IPS-18a (cell line): ENCODE data around the gene TMEM127.
"Not testable (repeated sequence)": the region's sequence is repeated elsewhere in the genome, so short reads cannot be mapped to it uniquely, and the experiment has no call there.

Source experiments
- H3K27ac ChIP-seq: one replicate; pipeline ENCODE4 v1.5.1; 2013; ENCODE audit warnings: low read length
- H3K27me3 ChIP-seq: one replicate; pipeline ENCODE4 v1.6.1; 2013; ENCODE audit warnings: mild to moderate bottlenecking, low read length; ENCODE audit not compliant: control insufficient read depth, insufficient read depth
- H3K36me3 ChIP-seq: one replicate; pipeline ENCODE4 v1.6.1; 2013; ENCODE audit warnings: low read depth, low read length; ENCODE audit not compliant: control insufficient read depth
- H3K4me1 ChIP-seq: one replicate; pipeline ENCODE4 v1.6.1; 2013; ENCODE audit warnings: low read depth, low read length; ENCODE audit not compliant: control insufficient read depth
- H3K4me3 ChIP-seq: one replicate; pipeline ENCODE4 v1.5.1; 2013; ENCODE audit warnings: low read length
- H3K9ac ChIP-seq: one replicate; pipeline ENCODE4 v1.6.1; 2013; ENCODE audit warnings: mild to moderate bottlenecking, low read length, moderate library complexity
- H3K9me3 ChIP-seq: one replicate; pipeline ENCODE4 v1.6.1; 2013; ENCODE audit warnings: low read depth, low read length; ENCODE audit not compliant: control insufficient read depth

TMEM127 gene, protein sequence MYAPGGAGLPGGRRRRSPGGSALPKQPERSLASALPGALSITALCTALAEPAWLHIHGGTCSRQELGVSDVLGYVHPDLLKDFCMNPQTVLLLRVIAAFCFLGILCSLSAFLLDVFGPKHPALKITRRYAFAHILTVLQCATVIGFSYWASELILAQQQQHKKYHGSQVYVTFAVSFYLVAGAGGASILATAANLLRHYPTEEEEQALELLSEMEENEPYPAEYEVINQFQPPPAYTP

DNA sequence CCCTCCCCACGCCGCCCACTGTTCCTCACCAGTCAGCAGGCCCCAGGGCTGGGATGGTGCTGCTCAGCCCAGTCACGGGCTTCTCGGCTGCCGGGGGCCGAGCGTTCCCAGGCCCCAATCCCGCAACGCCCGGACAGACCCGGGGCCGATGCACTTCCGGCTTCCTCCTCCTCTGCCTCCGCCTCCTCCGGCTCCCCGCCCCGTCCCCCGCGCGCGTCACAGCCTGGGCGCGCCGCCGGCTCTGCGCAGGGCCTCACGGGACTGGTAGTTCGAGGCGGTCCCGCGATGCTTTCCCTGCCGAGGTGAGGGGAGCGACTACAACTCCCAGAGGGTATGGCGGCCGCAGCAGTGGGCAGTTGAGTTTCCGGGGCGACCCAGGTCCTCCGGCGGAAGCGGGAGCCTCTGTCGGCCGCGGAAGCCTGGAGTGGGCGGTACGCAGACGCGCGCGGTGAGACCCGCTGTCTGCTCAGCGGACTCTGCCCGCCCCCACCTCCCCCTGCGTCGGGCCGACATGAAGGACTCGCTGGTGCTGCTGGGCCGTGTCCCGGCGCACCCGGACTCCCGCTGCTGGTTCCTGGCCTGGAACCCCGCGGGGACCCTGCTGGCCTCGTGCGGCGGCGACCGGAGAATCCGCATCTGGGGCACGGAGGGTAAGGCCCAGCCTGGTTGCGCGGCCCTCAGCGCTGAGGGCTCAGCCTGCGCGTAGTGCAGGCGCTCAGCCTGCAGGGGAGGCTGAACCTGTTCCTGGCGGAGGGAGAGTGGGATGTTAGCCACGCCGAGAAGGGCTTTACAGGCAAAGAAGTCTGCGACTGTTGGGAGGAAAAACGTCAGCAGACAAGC, at the start of gene TMEM127, which contains the start of gene CIAO1:
Gene TMEM127, minus strand, starts transcription at position 158 of the 840 bp plus-strand sequence. CDS start 616 bp downstream, outside the sequence.
Gene CIAO1, plus strand, starts transcription at position 386 of the 840 bp plus-strand sequence. Its CDS starts 126 bp downstream, at position 512.
- peaks cover 23% of the 10 kb centered on the region for H3K36me3 ChIP-seq
- peaks cover 4% of the 10 kb centered on the region for H3K4me1 ChIP-seq
- H3K4me3 ChIP-seq = peak within 1 kb of the TSS; percentile 99
- H3K27ac ChIP-seq = no peak within 1 kb of the TSS
- H3K27me3 ChIP-seq = no peaks in the 10 kb centered on the region
- no peaks in the 10 kb centered on the region for H3K9me3 ChIP-seq
- peak within 1 kb of the TSS; percentile 77 for H3K9ac ChIP-seq

DNA sequence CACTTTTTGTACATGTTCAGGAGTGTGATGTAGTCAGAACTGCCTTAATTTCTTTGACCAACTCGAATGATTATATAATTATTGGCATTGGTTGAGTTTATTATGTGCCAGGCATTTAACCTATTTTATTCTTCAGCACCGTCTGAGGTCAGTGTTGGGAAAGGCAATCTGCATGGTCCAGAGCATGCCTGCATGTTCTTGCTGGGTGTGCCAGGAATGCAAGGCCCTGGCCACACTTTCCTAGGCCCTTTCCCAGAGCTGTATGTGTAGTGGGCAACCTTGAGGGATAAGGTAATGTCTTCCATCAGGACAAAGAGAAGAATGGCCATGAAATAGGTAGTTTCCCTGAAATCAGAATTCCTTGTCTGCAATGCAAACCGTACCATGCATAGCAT, 49.2 kb upstream of the TMEM127 start:
- Histone ChIP-seq H3K4me1 (no peaks in the 10 kb centered on the region), H3K36me3 (no peaks in the 10 kb centered on the region), H3K4me3 (no peak overlapping the region), H3K9me3 (no peaks in the 10 kb centered on the region), H3K9ac (no peak overlapping the region), H3K27ac (no peak overlapping the region), H3K27me3 (peaks cover 11% of the 10 kb centered on the region)

DNA sequence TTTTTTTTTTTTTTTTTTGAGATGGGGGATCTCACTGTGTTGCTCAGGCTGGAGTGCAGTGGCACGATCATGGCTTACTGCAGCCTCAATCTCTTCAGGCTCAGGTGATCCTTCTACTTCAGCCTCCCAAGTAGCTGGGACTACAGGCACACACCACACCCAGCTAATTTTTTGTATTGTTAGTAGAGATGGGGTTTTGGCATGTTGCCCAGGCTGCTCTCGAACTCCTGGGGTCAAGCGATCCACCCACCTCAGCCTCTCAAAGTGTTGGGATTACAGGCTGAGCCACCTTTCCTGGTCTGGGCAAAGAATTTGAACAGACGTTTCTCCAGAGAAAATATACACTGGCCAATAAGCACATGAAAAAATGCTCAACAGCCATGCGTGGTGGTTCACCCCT, 42.5 kb upstream of the TMEM127 start:
- Histone ChIP-seq H3K9me3 (no peaks in the 10 kb centered on the region), H3K27me3 (no peaks in the 10 kb centered on the region), H3K4me3 (no peak overlapping the region), H3K27ac (no peak overlapping the region), H3K36me3 (peaks cover 9% of the 10 kb centered on the region), H3K4me1 (no peaks in the 10 kb centered on the region), H3K9ac (no peak overlapping the region)

DNA sequence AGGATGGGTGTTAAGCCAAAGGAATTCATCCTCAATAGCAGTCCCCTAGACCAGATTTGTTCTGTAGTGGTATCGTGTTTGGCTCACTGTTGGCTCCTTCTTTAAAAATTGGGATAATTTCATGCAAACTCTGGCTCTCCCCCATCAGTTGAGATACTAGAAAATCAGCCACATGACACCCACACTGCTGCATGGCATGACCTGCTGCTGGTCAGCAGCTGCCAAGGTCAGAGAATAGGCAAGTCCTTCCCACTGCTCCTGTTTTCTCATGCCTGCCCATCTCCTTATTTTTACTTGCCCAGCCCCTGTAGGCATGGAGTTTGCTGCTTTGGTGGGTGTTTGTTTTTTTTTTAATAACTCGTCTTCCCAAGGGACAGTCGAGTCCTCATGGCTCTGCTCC, 40.6 kb upstream of the TMEM127 start:
- peak overlapping the region; percentile 83 for H3K9ac ChIP-seq
- H3K4me3 ChIP-seq = peak overlapping the region; percentile 99
- peak overlapping the region; percentile 63 for H3K27ac ChIP-seq
- H3K36me3 ChIP-seq = peaks cover 28% of the 10 kb centered on the region
- no peaks in the 10 kb centered on the region for H3K27me3 ChIP-seq
- H3K9me3 ChIP-seq = no peaks in the 10 kb centered on the region
- H3K4me1 ChIP-seq = no peaks in the 10 kb centered on the region

DNA sequence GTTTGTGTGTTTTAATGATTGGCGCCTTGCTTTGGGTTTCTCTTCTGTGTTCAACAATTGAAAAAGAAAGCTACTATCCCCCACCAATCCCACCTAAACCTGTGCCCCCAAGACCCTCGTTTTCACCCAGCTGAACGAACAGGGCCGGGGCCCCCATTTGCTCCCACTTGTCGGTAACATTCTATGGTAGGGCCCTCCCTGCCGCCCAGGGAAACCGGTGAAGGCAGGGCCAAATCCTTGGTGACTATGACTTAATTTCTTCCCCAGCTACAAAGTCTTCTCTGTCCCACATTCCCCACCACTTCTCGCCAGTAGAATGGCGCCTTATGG, 40.1 kb upstream of the TMEM127 start:
- no peaks in the 10 kb centered on the region for H3K4me1 ChIP-seq
- H3K27me3 ChIP-seq = no peaks in the 10 kb centered on the region
- peak overlapping the region; percentile 63 for H3K27ac ChIP-seq
- peak overlapping the region; percentile 83 for H3K9ac ChIP-seq
- H3K9me3 ChIP-seq = no peaks in the 10 kb centered on the region
- H3K4me3 ChIP-seq = peak overlapping the region; percentile 99
- peaks cover 32% of the 10 kb centered on the region for H3K36me3 ChIP-seq

DNA sequence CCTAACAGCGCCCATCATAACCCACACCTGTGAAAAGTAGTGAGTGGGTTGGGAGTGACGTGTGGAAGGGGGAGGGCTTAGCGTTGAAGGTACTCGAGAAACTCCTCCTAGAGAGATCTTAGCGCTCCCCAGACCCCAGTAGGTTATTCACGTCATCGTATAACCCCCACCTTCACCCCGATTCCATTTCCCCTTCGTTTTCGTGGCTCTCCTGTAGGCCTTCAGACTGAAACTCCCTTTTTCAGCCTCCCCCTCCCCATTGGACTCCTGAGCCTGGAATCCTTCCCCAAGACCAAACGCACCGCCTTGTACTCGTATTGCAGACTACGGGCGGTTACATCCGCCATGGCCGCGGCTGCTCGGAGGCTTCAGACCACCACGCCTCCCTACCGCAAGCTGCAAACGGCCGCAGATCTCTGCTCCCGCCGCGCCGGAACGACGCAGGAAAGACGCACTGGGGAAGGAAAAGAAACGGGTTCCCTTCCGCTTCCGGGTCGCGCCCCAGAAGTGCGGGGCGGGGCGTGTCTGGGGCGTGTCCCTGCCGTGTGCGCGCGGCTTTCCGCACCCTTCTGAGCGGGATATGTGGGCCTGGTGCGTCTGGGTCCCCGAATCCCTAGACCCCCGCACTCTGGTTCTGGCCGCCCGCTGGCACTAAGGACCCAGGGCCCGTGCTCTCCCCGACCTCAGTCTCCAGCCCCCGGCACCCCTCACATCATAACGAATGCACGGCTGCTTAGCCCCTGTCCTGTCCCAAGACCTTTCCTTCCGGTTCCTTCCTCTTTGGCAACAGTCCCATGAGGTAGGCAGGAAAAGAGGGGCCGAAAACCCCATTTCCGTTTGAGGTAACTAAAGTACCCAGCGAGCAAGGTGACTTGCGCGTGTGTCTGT, 39.5 kb upstream of the TMEM127 start, which contains the start of gene SNRNP200:
Gene SNRNP200, minus strand, starts transcription at position 456 of the 888 bp plus-strand sequence. Its CDS starts 109 bp downstream, at position 347.
- Histone ChIP-seq H3K27ac (peak within 1 kb of the TSS; percentile 82), H3K36me3 (peaks cover 36% of the 10 kb centered on the region), H3K9me3 (no peaks in the 10 kb centered on the region), H3K27me3 (no peaks in the 10 kb centered on the region), H3K4me3 (peak within 1 kb of the TSS; percentile 99), H3K9ac (peak within 1 kb of the TSS; percentile 83), H3K4me1 (no peaks in the 10 kb centered on the region)

DNA sequence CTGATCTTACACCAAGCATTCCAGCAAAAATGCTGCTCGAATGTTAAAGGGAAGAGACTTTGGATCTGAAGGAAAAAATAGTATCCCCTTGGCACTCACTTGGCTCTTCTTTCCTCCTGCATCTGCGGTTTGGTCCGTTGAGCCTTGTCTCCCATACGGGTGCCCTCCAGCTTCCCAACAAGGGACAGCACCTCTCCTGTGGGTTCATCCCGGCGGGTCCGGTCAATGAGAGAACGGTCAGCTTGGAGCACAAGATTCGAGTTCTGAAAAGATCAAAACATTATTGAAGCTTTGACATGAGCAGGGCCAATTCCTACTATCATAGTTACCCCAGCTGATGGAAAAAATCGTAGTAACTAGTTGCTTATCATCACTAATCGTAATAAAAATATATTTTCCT, 38.8 kb upstream of the TMEM127 start:
- H3K4me3 ChIP-seq = peak overlapping the region; percentile 99
- no peaks in the 10 kb centered on the region for H3K4me1 ChIP-seq
- peak overlapping the region; percentile 83 for H3K9ac ChIP-seq
- peaks cover 42% of the 10 kb centered on the region for H3K36me3 ChIP-seq
- H3K9me3 ChIP-seq = no peaks in the 10 kb centered on the region
- H3K27me3 ChIP-seq = no peaks in the 10 kb centered on the region
- no peak overlapping the region for H3K27ac ChIP-seq

DNA sequence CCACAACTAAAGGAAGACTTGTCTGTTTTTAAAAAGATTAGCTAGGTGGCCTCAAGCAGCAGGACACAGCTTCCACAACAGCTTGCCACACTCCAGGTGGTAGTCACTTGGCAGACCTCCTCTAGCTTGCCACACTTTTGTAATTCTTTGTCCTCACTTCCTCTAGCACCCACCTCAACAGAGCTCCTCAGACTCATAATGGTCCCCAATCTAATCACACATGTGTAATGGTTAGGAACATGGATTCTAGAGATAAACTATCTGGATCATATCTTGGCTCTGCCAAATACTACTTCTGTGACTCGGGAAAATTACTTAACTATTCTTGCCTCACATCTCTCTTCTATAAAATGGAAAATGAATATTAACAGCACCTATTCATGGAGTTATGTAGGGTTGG, 36.1 kb upstream of the TMEM127 start:
- Histone ChIP-seq H3K9me3 (no peaks in the 10 kb centered on the region), H3K4me3 (no peak overlapping the region), H3K36me3 (peaks cover 69% of the 10 kb centered on the region), H3K27ac (no peak overlapping the region), H3K27me3 (no peaks in the 10 kb centered on the region), H3K4me1 (no peaks in the 10 kb centered on the region), H3K9ac (no peak overlapping the region)

DNA sequence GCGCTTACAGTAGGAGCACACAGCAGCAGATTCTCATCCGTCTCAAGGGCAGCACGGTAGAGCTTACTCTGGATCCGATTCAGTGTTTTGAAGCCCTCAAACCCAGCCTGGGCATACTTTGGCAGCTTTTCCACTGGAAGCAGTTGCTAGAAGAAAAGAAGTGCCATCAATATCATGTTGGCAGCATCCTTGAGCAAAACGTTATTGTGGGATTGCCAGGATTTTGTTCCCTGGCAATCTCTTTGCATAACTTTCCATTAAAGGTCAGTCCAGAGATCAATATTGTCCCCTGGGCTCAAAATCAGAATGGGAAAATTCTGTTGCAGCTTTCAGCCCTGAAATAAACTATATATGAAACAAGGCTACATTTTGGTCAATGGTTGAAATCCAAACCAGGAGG, 31.1 kb upstream of the TMEM127 start:
- Histone ChIP-seq H3K4me3 (no peak overlapping the region), H3K9me3 (no peaks in the 10 kb centered on the region), H3K27me3 (no peaks in the 10 kb centered on the region), H3K36me3 (peaks cover 93% of the 10 kb centered on the region), H3K4me1 (no peaks in the 10 kb centered on the region), H3K27ac (no peak overlapping the region), H3K9ac (no peak overlapping the region)

DNA sequence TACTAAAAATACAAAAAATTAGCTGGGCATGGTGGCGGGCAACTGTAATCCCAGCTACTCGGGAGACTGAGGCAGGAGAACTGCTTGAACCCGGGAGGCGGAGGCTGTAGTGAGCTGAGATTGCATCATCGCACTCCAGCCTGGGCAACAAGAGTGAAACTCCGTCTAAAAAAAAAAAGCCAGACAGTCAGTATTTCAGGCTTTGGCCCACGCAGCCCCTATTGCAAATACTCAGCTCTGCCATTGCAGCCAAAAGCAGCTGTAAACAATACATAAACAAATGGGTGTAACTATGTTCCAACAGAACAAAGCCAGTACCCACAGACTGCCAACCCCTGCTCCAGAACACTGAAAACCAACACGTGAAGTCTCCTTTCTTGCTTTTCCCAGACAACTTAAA, 28.5 kb upstream of the TMEM127 start:
- not testable (repeated sequence) for H3K4me1 ChIP-seq, H3K9ac ChIP-seq, H3K27ac ChIP-seq, H3K27me3 ChIP-seq, H3K9me3 ChIP-seq, H3K4me3 ChIP-seq
- H3K36me3 ChIP-seq = peaks cover 97% of the 10 kb centered on the region

DNA sequence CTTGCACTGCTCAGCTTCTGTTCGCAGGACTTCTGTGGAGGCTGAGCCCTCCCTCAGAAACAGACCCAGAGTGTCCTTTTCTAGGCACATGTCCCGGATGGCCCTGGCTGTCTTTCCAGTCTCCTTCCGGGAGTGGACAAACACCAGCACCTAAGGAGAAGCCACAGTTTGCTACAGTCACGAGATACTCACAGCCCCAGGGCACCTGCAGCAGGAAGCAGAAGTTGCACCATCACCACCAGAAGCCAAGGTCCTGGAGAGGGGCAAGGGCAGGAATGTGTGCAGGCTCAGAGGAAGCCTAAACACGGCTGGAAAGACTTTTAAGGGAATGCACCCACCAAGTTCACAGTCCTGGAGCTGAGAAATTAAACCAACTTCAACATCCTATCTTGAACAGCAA, 26.0 kb upstream of the TMEM127 start:
- H3K27me3 ChIP-seq = no peaks in the 10 kb centered on the region
- peaks cover 97% of the 10 kb centered on the region for H3K36me3 ChIP-seq
- H3K27ac ChIP-seq = no peak overlapping the region

More for the DNA sequence above, 26.0 kb upstream of the TMEM127 start:
- no peaks in the 10 kb centered on the region for H3K9me3 ChIP-seq
- H3K4me1 ChIP-seq = no peaks in the 10 kb centered on the region
- no peak overlapping the region for H3K4me3 ChIP-seq
- no peak overlapping the region for H3K9ac ChIP-seq
